Stimulated activated CD8-positive, alpha-beta memory T cell treated with anti-CD3 and anti-CD28 coated beads, Interleukin-2, amount 100 ng/mL, for 48 hours (primary cell): ENCODE data around the gene DERL2.
A peak's percentile ranks its signal among the peaks of the same experiment; 100 is the strongest.

Experiments used
- DNase-seq, 2 donors: peaks; one replicate each; pipeline ENCODE4 v3.0.0-alpha.2; 2020; ENCODE audit warnings: low read depth in 2 of 2

Gene DERL2

DNA sequence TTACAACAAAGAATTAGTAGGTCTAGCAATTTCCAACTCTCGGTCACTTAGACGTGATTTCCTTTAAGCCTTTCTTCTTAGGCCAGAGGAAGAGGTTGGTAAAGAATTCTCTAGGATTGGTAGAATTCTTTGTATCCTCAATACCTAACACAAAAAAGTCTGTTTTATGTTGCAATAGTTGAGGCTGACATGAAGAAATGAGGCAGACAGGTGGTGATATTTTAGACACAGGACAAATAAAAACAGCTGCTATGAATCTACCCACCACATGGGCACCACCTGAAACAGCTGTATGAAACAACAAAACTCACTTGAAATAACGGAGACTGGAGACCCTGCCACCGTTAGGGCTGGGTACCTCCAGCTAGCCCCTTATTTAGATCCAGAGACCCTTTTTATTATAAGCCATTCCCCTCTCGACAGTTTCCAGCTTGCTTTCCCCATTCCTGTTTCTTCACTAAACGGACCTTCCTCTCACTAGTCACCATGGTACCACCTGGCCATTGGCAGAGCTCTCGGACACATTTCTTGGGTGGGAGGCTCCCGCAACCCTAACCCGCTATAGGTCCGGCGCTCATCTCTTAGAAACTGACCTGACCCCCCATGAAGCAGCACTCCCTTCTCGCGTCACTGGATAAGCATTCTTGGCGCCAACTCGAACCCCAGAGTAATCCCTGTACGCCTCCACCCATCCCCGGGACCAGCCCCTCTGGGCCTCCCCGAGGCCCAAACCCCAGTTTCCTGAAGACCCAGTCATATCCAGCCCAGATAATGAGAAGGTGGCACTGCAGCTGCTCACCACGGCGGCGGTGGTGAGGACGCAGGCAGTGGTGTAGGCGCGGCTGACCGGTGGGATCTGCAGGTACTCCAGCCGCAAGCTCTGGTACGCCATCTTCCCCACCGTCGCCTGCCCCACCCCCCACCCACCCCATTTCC, at the start of gene DERL2:
DERL2 (minus strand) TSS at position 909 of the 936 bp plus-strand sequence; CDS start at position 892, 17 bp downstream.
- DNase-seq = no peak

DNA sequence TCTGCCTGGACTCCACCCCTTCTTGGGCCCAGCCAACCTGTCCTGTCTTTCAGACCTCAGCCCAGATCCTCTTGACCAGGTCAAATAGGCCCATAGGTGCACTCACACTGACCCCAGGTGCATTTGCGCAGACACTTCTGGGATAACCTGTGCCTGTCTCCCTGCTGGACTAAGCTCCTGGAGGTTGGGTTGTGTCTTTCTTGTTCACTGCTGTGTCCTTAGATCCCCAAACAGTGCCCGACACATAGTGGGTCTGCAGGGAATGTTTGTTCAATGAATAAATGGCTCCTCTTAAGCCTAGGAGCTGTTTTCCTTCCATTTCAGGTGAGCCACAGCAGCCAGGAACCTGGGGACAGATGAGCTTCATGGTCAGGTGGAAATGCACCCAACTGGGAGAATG, 49.5 kb upstream of the DERL2 start:
- no peak for DNase-seq

DNA sequence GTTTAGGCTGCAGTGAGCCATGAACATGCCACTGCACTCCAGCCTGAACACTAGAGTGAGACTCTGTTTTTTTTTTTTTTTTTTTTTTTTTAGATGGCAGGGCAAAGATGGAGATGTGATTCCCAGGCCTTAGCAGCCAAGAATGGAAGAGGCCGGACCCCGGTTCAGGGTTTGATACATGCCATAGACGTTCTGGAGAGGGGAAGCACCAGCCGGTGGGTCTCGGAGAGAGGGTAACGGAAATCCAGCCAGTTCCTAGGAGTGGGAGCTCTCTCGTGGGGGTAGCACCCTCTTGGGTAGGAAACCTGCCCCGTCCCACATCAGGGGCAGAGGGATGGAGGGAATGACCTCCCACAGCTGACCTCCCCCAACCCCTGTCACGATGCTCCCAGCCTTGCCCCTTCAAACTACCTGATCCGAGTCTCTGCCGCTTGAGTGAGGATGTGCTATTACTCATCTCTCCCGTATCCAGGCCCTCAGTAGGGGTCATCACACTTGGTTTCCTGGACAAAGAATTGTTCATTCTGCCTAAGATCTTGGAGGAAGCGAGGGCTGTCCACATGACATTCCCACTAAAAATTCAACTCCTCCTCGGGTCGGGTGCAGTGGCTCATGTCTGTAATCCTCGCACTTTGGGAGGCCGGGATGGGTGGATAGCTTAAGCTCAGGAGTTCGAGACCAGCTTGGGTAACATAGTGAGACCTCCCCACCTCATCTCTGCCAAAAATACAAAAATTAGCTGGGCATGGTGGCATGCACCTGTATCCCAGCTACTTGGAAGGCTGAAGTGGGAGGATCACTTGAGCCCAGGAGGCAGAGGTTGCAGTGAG, 47.7 kb upstream of the DERL2 start:
- DNase-seq = no peak

DNA sequence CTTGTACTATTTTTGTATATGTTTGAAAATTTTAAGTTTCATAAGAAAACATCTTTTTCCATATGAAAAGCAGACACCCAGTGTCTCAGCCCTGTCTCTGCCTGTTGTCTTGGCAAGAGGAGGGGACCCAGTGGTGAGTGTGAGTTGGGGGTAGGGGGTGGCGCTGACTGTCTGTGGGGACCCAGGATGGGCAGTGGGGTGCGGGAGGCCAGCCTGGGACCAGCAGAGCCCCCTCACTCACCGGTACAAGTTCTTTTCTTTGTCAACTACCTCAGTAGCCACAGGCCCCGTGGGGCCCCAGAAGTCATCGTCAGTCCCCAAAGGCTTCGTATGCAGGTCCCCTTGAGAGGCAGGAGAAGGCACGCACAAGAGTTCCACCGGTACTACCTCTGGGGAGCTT, 46.6 kb upstream of the DERL2 start:
- DNase-seq = no peak

DNA sequence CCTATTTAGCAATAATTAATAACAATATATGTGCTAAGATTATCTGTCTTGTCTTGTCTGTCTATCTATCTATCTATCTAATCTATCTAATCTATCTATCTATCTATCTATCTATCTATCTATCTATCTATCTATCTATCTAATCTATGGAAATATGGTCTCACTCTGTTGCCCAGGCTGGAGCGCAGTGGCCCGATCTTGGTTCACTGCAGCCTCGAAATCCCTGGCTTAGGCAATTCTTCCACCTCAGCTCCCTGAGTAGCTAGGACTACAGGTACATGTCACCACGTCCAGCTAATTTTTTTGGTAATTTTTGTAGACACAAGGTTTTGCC, 45.1 kb upstream of the DERL2 start:
- no peak for DNase-seq

DNA sequence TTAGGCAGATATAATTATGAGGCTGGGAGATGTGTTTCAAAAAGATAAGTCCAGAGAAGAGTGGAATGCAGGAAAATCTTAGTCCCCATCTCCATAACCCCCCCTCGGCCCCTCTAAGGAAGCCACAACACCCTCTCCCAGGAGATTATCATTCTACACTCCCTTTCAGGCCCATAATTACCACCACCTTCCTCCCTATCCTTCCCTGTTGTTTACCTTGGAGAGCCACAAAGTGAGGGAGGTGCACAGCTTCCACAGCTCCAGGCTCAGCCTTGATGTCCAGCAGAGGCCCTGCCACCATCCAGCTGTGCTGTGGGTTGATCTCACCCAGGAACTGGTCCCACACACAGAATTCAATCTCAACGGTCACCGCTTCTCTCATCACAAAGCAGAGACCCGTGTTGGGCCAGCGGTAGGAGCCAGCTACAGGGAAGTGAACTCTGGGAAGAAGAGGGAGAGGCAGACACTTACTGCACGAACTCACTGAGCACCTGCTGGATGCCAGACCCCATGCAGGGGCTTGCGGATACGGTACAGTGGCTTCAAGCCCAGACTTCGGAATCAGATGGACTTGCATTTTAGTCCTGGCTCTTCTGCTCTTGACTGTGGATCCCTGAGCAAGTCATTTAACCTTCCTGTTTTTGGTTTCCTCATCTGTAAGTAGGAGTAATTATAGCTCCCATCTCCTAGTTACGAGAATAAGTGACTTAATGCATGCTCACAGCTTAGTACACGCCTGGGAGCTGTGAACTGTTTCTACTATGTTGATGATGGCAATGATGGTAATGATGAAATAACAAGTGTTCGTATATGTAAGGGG, 44.5 kb upstream of the DERL2 start:
- no peak for DNase-seq

DNA sequence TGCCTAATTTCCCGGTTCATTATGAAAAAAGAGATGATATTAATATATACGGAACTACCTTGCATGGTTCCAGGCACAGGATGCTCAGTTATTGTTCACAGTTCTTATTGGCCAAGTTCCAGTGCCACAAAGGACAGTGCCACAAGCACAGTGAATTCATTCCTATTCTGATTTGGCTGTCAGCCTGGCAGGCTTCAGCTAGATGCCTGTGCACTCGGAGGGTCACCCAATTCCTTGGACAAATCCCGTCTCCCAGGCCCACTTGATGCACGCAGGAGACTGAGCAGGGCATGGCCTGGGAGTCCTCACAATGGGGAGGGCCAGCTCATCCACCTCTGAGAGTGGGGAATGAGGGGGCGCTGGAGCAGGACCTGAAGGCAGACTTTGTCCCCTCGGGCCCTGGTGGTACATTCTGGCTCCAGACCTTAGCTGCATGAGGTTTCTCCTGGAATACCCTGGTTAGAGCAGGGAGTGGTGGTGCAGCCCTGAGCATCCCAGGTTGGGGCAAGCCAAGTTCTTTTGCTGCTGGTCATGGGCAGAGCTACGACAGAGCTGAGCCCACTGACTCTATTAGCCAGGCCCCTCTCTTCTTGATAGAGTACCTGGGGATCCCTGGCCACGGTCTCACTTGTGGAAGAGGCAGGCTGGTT, 41.7 kb upstream of the DERL2 start:
- DNase-seq = no peak

DNA sequence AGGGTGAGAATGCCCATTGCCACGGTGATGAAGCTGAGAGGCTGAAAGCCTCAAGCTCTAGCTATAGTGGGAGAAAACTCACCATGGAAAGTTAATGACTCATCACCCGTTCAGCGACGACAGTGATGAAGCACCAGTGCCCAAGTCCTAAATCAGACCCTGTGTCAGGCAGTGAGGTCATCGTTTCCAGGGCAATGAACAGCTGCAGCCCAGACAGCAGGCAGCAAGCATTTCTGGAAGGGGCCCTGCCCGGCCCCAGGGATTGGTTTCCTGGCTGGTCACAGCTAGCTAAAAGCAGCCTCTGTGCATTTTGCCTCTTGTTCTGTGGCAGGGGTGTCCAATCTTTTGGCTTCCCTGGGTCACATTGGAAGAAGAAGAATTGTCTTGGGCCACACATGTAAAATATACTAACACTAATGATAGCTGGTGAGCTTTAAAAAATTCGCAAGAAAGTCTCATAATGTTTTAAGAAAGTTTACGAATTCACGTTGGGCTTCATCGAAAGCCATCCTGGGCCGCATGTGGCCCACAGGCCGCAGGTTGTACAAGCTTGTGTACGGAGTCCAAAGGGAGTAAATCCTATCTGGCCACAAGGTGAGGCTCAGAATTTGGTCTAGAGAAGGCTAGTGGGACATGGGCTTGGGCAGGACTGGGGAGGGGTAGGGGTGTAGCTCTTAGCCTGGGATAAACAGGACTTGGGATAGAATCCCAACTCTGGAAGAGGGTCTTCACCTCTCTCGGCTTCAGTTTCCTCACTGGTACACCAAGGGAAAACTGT, 41.0 kb upstream of the DERL2 start:
- peak; percentile 56 to 67 for DNase-seq

DNA sequence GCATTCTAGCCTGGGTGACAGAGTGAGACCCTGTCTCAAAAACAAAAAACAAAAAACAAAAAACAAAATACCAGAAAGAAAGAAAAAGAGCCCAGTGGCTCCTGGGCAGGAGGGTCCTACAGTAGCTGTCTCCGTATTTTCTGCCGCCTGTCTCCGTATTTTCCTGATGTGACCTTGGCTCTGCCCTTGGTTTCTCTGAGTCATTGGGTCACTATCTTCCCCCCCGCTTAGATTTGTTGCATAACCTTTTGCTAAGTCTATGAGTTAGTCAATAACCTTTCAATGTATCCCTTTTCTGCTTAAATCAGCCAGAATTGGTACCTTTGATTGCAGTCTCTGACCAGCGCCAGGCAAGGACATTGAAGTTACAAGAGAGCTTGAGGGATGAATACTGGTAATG, 37.3 kb upstream of the DERL2 start:
- no peak for DNase-seq

DNA sequence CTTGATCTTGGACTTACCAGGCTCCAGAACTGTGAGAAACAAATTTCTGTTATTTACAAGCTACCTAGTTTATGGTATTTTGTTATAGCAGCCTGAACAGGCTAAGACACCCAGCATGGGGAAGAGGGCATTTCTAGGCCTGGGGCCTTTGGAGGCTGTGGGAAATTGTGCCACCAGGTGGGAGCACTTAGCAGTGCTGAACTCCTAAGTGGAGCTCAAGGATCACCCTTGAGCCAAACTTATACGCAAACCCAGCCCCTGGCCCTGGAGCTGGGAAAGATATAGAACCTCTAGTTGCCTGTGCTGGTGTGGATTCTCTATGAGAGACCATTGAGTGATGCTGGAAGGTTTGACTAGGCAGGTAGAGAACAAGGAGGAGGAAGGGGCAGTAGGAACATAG, 36.5 kb upstream of the DERL2 start:
- no peak for DNase-seq

DNA sequence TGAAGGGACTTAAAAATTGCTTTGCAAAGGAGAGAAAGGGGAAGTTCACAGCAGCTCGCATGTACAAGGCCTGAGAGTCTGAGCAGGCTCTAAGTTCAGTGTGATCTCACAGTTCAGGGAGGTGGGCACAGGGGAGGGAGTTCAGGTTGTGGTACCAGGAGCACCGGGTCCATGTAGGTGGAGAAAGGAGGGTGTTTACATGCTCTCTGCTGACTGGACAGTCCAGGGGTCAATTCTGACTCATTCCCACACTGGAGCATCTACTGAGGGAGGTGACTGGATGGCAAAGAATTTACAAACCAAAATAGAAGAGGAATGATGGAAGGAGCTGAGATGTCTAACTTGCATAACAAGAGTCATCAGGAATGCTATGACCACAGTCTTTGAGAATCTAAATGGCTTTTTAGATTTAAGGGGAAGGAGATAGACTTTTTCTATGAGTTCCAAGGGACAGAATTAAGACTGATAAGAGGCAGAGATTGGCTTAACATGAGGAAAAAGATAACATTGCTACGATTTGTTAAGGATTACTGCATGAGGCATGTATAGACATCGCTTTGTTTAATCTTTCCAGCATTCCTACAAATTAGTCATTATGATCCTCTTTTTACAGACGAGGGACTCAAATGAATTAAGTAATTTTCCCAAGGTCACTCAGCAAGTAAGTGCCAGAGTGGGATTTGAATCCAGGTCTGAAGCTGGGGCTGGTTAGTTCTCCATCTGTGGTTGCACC, 30.2 kb upstream of the DERL2 start:
- no peak for DNase-seq

DNA sequence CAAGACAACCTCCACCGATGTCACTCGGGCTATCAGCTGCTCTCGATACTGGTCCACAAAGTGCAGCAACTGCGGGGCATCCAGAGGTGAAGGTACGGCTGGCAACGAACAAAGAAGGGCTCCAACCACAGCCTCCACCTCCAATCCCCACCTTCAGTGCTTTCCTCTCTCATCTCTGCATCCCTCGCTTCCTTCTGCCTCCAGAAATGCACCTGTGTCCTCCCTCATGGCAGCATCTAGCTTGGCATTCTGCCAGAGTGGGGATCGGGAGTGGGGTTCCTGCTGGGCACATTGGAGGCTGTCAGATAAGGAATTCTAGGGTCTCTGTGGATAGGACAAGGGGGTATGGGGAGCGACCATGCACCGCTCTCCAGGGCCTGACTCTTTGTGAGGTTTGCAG, 29.0 kb upstream of the DERL2 start:
- no peak for DNase-seq

DNA sequence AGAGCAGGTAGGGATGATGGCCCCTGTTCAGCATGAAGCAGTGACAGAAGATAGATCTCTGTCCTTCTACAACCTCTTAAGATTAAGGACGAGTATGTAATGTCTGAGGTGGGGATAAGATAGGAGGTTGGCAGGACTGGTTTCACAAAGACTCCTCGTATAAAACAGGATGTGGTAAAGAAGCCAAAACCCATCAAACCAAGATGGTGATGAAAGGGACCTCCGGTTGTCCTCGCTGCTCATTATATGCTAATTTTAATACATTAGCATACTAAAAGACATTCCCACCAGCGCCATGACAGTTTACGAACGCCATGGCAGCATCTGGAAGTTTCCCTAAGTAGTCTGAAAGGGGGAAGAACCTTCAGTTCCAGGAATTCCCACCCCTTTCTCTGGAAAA, 27.6 kb upstream of the DERL2 start:
- DNase-seq = no peak

DNA sequence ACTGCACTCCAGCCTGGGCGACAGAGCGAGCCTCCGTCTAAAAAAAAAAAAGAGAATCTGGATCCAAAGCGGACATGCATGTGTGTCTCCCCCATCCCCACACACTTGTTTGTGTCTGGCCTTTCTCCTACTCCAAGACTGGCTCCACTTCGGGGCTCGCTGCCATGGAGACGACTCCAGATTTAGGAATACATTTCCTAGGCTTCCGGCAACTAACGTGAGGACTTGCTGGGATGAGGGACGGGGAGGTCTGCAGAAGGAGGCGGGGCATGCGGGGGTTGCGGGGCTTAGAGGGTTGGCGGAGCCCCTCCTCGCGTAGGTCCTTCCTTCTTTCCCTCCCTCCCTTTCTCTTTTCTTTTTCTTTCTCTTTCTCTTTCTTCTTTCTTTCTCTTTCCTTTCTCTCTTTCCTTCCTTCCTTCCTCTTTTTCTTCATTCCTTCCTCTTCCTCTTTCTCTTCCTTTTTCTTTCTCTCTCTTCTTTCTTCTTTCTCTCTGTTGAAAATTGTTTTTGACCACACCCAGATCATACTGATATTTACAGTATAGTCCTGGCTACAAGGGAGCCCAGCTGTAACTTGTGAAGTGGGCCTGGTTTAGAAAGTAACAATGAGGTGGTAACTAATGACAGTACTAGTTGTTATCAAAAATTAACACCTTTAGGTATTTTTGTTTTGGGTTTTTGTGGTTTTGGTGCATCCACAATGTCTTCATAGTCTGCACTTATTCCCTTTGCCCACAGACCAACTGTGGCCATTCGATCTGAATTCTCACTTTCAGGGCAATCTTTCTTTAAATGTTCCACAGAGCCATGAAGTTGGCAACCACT, 25.6 kb upstream of the DERL2 start:
- no peak for DNase-seq

DNA sequence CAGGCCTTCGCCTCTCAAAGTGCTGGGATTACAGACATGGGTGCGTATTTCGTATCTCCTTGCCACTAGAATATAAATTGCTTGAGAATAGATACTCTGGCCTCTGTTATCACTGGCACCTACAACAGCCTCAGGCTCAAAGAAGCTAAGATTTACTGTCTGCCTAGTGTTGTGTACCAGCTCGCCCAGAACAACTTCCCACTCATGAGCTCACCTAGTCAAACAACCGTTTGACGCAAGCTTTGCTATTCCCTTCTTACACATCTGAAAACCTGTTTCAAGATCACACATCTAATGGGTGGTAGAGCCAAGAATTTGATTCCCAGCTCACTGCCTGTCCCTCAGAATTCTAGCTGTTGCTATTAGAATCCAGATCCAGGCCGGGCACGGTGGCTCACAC, 24.8 kb upstream of the DERL2 start:
- no peak for DNase-seq

DNA sequence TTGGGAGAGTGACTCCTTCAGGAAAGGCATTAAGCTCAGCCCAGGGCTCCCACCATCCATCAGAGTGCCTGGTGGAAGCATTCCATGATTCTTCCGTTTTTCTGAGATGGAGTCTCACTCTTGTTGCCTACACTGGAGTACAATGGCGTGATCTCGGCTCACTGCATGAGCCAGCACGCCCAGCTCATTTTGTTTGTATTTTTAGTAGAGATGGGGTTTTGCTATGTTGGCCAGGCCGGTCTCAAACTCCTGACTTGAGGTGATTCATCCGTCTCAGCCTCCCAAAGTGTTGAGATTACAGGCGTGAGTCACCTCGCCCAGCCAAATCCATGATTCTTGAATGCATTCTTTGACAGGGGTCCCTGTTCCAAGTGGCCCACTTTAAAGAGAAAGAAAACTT, 23.5 kb upstream of the DERL2 start:
- DNase-seq = no peak

DNA sequence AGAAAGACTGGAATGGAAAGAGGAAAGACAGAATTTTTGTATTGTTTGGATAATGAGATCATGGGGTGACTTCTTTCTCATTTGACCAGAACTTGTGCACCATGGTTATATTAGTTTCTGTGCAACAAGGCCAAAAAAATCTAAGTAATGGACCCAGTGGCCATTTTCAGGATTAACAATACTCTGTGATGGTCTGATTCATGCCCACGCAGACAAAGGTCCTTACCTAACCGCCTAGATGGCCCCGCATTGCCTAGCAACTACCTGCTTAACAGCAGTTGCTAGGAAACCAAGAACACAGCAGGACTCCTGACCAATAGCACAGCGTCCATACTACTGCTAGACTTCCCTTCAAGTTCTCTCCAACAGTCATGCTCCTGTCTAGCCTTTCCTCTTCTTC, 22.8 kb upstream of the DERL2 start:
- no peak for DNase-seq

DNA sequence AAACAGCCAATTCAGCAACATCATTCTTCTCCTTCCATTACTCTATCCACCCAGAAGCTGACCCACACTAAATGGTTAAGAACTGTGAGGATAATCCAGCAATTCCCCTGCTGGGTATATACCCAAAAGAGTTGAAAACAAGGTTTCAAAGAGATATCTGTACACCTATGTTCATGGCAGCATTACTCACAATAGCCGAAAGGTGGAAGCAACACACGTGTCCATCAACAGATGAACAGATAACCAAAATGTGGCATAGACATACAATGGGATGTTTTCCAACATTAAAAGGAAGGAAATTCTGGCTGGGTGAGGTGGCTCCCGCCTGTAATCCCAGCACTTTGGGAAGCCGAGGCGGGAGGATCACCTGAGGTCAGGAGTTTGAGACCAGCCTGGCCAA, 20.3 kb upstream of the DERL2 start:
- no peak for DNase-seq

DNA sequence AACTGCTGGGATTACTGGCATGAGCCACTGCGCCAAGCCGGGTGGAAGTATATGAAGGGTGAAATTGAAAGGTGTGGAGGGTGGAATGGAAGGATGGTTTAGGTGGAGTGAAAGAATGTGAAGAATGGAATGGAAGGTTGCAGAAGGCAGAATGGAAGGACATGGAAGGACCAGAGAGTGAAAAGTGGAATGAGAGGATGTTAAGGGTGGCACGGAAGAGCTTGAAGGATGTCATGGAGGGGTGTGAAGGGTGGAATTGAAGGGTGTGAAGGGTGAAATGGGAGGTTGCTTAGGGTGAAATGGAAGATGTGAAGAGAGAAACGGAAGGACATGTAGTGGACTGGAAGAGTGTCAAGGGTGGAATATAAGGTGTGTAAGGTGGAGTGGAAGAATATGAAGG, 16.6 kb upstream of the DERL2 start:
- no peak for DNase-seq
